Ovary (tissue), 9 donors: ENCODE measurements around the gene RFC3. TPM values are rescaled to one million over a fixed set of nuclear protein-coding genes. Genes with fewer than 3 reads are reported as not detected.

Experiments
- DNase-seq, 5 donors: peaks; one replicate each; pipeline ENCODE4 v3.0.0-alpha.2; 2019 to 2020
- H3K27ac ChIP-seq, 2 donors: fragments of 200-600 bp; one replicate each; pipeline versions ENCODE4 v1.5.1 to v1.8.0; 2019 to 2022
- H3K27me3 ChIP-seq: fragments of 200-600 bp; one replicate; pipeline ENCODE4 v1.8.0; 2022
- H3K36me3 ChIP-seq: fragments of 200-600 bp; sonication (generic); one replicate; pipeline ENCODE4 v1.5.1; 2019
- H3K4me1 ChIP-seq: one replicate; pipeline ENCODE4 v1.8.1; 2013; ENCODE audit warnings: mild to moderate bottlenecking, moderate library complexity; ENCODE audit not compliant: insufficient read depth
- H3K4me3 ChIP-seq: fragments of 200-600 bp; sonication (generic); one replicate; pipeline ENCODE4 v1.5.1; 2017
- H3K9me3 ChIP-seq, 2 donors: fragments of 200-600 bp in 1 of 2; sonication (generic) in 1 of 2; one replicate each; pipeline versions ENCODE4 v1.5.1 to v1.8.1; 2013 to 2019; ENCODE audit warnings: mild to moderate bottlenecking in 1 of 2, moderate library complexity in 1 of 2
- CTCF ChIP-seq, 3 donors: fragments of 450-650 bp in 2 of 3; fragments of 200-600 bp in 1 of 3; IDR thresholded peaks; one replicate each; pipeline versions ENCODE4 v1.5.1 to v1.8.0; 2016 to 2022; ENCODE audit warnings: antibody characterized with exemption in 3 of 3, mild to moderate bottlenecking in 1 of 3
- EP300 ChIP-seq: sonication (generic); formaldehyde crosslinking; IDR thresholded peaks from one replicate; pipeline ENCODE4 v1.6.1; 2017; ENCODE audit warnings: antibody characterized with exemption
- POLR2A ChIP-seq: fragments of 450-650 bp; IDR thresholded peaks from one replicate; pipeline ENCODE4 v1.6.1; 2017; ENCODE audit warnings: antibody characterized with exemption, mild to moderate bottlenecking, moderate library complexity
- WGBS, 3 donors: extraction: QIAGEN DNeasy Blood & Tissue Kit in 1 of 3; methylation state at CpG; one replicate each; pipeline versions ENCODE4 v1.1.5 to v1.1.7; 2013 to 2017; 5-methylcytosine and 5-hydroxymethylcytosine counted together
- intact Hi-C, 4 donors: fragments of 100-400 bp; cut with DNase I; formaldehyde crosslinking; loops; one replicate each; pipeline versions ENCODE4 v1.11.0 to v1.15.1; 2022 to 2023
- polyA plus RNA-seq, 2 donors: library from polyadenylated mRNA; stranded (reverse); fragments of 200-250 nt in 1 of 2; fragments of 350-450 nt in 1 of 2; fragmentation: Illumina TruSeq in 1 of 2; extraction: RNeasy Lipid Tissue Mini Kit (QIAGEN cat#74804) in 1 of 2; gene quantifications; one replicate each; pipeline ENCODE4 v1.2.3, GENCODE V29; 2013 to 2014
- total RNA-seq, 7 donors: library from RNA; depleted of rRNA in 2 of 7; stranded (reverse); fragments of >200 nt in 2 of 7; fragmentation: NEBNext Ultra II Directional in 3 of 7; extraction: Animal tissue kit (Norgen Biotek cat#: 25700) in 3 of 7; gene quantifications; one replicate each; pipeline versions ENCODE4 v1.1.0 to v1.2.4, GENCODE V29; 2016 to 2023
- donor health status: DM: no; HTN: no; CAD: no; lungs with moderate emphysema.
- donor health status: DM: no; HTN: no; CAD: no.
- donor health status: Bipolar disorder and iron deficiency.
- donor health status: DM: yes; HTN: yes; CAD: no.
- donor health status: DM: no; HTN: no; CAD: no.
- donor health status: DM: yes; HTN: yes; CAD: no.

The RFC3 gene
- total and polyA plus RNA-seq, 9 donors = 6.9 to 9.4 (median 7.5) TPM

GRCh38 chr13:33787051-33787591, 30.8 kb upstream of the RFC3 start:
- TF ChIP-seq POLR2A (no peak), CTCF (IDR thresholded peaks at IDR 0.05) (no peak), EP300 (no peak)
- Histone ChIP-seq H3K27me3 (no peaks in the 10 kb centered on the region), H3K4me3 (peak overlapping the region; percentile 24), H3K4me1 (peaks cover 5% of the 10 kb centered on the region), H3K9me3 (no peaks in the 10 kb centered on the region), H3K36me3 (no peaks in the 10 kb centered on the region), H3K27ac (no peak overlapping the region)
- intact Hi-C loops = no loop called here
- WGBS, 3 donors = 3 to 13% (median 4%) methylated on average over 6 of the region's 6 CpGs
- DNase-seq = no peak

- TF ChIP-seq POLR2A (no peak), EP300 (no peak), CTCF (IDR thresholded peaks at IDR 0.05) (no peak)
- DNase-seq = no peak
- Histone ChIP-seq H3K27me3 (no peaks in the 10 kb centered on the region), H3K36me3 (no peaks in the 10 kb centered on the region), H3K4me1 (peaks cover 5% of the 10 kb centered on the region), H3K27ac (no peak overlapping the region), H3K9me3 (no peaks in the 10 kb centered on the region), H3K4me3 (no peak overlapping the region)
- intact Hi-C loops = no loop called here
- 77 to 96% (median 88%) methylated on average over 1 of the region's 1 CpG for WGBS, 3 donors
Observed at GRCh38 chr13:33789066-33789606, 28.8 kb upstream of the RFC3 start.

GRCh38 chr13:33789739-33790138, 28.2 kb upstream of the RFC3 start:
- DNase-seq = no peak
- peaks cover 5% of the 10 kb centered on the region for H3K4me1 ChIP-seq
- intact Hi-C loops = loop anchor here in 1 of 4 donors (10.0 kb wide), 1 partner anchor 285 kb away; no protein-coding TSS in a partner anchor
- no peaks in the 10 kb centered on the region for H3K36me3 ChIP-seq
- no peaks in the 10 kb centered on the region for H3K27me3 ChIP-seq
- no peak overlapping the region for H3K4me3 ChIP-seq
- H3K27ac ChIP-seq = no peak overlapping the region
- TF ChIP-seq EP300 = no peak
- no peak for TF ChIP-seq POLR2A
- TF ChIP-seq CTCF (IDR thresholded peaks at IDR 0.05) = no peak
- WGBS, 3 donors = 19 to 54% (median 23%) methylated on average over 4 of the region's 4 CpGs
- H3K9me3 ChIP-seq = no peaks in the 10 kb centered on the region

- DNase-seq = no peak
- Histone ChIP-seq H3K27me3 (no peaks in the 10 kb centered on the region), H3K9me3 (no peaks in the 10 kb centered on the region), H3K36me3 (no peaks in the 10 kb centered on the region), H3K4me1 (no peaks in the 10 kb centered on the region), H3K27ac (no peak overlapping the region), H3K4me3 (no peak overlapping the region)
- no peak for TF ChIP-seq POLR2A
- no peak for TF ChIP-seq EP300
- TF ChIP-seq CTCF (IDR thresholded peaks at IDR 0.05) = no peak
- intact Hi-C loops = loop anchor here in 1 of 4 donors (10.0 kb wide), 1 partner anchor 281 kb away; no protein-coding TSS in a partner anchor
Observed at GRCh38 chr13:33793726-33794125, 24.2 kb upstream of the RFC3 start.
